NCI-H128 (cell line): Measurements from ENCODE around the gene TRMT5.

Source experiments
- DNase-seq: peaks from one replicate; lab custom pipeline; 2025; ENCODE audit not compliant: unreplicated experiment; lab: John Stamatoyannopoulos, UW

Gene TRMT5

DNA sequence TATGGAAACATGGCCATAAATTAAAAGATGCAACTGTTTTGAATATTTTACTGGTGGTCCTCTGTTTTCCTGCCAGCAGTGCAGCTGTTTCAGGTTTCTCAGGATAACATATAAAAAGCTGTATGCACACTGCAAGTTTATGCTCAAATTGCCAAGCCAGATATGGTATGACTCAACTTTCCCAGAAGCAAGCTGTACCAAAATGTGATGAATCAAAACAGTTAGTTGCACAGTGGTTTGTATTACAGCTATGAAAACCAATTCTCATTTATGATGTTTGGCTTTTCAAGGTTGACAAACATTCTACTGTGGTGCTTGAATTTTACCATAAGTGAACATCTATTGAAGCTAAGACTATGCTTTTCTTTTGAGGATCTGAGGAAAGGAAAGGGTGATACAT lies 15.5 kb downstream of the TRMT5 start:
- no peak for DNase-seq

DNA sequence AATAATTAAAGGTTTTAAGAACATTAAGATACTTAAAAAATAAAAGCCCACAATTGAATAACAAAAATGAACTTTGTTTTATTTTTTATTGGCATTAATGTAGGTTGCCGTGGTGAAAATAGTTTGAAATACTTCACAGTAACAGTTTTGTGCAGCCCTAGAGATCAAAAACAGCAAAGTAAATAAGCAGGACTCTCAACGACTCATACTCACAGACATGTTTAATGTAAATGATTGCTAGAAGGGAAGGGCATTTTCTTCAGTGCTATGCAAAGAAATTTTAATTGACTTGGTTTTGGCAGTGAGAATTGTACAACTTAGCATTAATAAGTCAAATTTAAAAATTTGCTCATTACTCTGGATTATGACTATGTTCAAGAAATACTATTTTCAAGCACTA lies 16.0 kb downstream of the TRMT5 start:
- DNase-seq = no peak

DNA sequence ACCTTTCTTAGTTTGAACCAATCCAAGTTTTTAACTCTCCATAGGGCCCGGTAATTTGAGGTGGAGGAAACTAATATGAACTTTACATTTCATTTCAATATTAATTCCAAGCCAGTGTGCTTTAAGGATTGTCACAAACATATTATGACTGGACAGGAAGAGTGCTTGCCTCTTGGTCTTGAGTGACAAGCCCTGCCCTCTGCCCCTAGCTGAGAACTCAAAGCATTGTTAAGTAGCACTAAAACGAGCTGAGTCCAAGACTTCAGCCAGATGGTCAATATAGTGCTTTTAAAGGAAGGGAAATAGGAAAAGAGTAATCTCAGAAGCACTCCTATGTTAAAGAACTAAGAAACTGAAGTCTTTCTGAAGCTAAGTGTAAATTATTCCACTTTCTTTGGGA lies 17.1 kb downstream of the TRMT5 start:
- no peak for DNase-seq

DNA sequence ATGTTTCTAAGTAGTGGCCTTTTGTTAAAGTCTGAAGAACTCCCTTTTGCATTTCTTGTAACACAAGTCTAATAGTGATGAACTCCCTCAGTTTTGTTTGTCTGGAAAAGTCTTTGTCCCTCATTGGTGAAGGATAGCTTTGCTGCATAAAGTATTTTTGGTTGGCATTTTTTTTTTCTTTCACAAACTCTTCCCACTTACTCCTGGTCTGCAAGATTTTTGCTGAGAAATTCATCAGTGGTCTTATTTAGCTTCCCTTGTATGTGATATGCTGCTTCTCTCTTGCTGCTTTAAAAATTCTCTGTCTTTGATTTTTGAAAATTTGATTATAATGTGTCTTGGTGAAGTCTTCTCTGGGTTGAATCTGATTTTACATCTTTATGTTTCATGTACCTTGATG lies 22.7 kb downstream of the TRMT5 start:
- no peak for DNase-seq

DNA sequence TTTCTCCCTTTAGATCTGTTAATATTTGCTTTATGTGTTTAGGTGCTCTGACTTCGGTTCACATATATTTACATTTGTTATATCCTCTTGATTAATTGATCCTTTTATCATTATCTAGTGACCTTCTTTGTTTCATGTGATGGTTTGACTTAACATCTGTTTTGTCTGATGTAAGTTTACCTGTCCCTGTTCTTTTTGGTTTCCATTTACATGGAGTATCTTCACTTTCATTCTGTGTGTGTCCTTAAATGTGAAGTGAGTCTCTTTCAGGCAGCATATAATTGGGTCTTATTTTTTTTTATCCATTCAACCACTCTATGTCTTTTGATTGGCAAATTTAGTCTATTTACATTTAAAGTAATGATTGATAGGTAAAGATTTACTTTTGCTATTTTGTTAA lies 24.2 kb downstream of the TRMT5 start:
- no peak for DNase-seq

DNA sequence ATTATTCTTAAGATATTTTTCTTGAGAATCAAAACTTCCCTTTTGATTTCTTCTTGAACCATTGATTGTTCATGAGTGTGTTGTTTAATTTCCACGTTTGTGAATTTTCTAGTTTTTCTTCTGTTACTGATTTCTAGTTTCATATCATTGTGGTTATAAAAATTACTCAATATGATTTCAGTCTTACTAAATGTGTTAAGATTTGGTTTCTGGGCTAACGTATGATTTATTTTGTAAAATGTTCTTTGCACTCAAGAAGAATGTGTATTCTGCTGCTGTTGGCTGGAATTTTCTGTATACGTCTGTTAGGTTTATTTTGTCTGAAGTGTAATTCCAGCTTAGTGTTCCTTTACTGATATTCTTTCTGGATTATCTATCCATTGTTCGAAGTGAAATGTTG lies 24.7 kb downstream of the TRMT5 start:
- no peak for DNase-seq

DNA sequence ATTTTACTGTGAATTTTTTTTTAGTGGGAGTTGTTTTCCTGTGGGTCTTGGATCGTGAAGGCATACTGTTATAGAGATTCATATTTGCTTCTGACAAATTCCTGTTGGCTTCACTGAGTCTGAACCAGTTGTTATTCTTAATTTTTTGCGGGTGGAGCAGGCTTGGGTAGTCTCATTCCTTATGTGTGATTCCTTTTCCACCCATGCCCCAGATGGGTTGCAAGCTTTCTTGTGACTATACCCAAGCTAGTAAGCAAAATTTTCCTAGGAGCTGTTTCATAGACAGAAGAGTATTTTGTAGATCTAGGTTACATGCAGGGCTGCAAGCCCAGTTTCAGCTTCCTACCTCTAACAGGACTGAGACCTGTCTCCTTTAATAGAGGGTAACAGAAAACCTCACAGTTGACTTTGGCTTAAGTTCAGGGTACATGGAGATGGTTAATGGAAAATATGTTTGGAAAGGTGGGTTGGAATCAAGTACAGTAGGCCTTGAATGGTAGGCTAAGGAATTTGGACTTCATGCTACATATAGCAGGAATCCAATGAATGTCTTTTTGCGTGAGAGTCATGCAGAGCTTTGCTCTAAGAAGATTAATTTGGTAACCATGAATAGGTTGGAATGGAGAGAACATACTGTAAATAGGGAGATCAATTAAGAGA lies 29.0 kb downstream of the TRMT5 start:
- DNase-seq = no peak

DNA sequence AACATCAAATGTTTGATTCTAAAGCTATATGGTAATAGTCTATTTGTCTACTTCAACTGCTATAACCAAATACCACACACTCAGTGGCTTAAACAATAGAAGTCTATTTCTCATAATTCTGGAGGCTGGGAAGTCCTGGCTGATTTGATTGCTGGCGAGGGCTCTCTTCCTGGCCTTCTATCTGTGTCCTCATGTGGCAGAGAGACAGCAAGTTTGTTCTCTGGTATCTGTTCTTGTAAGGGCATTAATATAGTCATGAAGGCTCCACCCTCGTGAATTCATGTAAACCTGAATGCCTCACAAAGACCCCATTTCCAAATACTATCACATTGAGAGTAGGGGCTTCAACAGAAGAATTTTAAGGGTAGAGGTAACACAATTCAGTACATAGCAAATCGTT lies 34.1 kb downstream of the TRMT5 start:
- DNase-seq = no peak

DNA sequence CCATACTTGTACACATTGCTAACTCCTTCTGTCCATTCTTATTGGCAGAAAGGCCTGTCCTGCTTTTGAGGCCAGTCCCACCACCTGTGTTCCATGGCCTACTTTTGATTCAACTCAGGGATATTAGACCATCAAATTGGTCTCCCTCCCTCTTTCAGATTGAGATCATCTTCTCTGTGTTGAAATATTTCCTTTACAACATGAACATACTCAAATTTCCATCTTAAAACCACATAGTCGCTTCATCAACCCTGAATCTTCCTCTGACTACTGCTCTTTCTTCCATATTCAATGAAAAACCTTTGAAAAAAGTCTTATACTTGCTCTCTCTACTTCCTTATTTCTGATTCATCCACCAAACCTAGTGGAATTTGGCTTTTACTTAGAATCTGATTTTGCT lies 34.9 kb downstream of the TRMT5 start:
- no peak for DNase-seq

DNA sequence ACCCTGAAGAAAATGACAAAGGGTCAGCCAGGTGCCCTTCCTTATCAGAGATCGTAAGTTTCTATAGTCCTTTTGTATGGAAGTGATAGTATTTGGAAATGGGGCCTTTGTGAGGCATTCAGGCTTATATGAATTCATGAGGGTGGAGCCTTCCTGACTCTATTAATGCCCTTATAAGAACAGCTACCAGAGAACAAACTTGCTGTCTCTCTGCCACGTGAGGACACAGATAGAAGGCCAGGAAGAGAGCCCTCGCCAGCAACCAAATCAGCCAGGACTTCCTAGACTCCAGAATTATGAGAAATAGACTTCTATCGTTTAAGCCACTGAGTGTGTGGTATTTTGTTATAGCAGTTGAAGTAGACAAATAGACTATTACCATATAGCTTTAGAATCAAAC lies 36.7 kb downstream of the TRMT5 start:
- no peak for DNase-seq

DNA sequence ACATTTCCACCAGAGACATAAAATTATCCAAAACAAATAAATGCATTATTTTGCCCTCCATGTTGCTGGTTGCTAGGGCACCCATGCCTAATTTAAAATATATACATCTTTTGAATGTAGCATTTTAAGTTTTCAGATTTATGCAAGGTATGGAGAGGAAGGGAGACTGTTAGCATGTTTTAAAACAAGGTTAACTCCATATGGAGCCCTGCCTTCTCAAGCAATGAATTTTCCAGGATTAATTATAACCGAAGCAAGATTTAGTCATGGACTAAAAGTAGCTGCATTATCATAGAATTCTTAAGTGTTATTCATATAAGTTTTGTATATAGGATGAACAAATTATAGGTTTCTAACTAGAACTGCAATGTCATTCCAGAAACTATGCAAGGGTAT lies 37.2 kb downstream of the TRMT5 start:
- DNase-seq = no peak

DNA sequence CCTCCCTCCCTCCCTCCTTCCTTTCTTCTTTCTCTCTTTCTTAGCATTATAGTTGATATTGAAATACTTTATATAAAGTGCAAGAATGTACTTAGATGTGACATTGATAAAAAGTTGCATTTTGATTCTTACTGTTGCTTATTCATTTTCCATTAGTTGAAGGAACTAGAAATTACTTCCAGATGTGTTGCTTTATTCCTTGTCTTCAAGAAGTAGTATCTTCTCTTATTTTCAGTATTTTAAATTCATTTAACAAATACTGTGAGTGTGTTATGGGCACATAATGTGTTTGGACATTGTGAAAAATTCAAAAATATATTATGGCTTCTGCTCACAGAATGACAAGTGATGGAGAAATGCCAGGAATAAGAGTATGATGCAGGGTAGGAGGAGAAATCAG lies 45.6 kb downstream of the TRMT5 start:
- DNase-seq = no peak

DNA sequence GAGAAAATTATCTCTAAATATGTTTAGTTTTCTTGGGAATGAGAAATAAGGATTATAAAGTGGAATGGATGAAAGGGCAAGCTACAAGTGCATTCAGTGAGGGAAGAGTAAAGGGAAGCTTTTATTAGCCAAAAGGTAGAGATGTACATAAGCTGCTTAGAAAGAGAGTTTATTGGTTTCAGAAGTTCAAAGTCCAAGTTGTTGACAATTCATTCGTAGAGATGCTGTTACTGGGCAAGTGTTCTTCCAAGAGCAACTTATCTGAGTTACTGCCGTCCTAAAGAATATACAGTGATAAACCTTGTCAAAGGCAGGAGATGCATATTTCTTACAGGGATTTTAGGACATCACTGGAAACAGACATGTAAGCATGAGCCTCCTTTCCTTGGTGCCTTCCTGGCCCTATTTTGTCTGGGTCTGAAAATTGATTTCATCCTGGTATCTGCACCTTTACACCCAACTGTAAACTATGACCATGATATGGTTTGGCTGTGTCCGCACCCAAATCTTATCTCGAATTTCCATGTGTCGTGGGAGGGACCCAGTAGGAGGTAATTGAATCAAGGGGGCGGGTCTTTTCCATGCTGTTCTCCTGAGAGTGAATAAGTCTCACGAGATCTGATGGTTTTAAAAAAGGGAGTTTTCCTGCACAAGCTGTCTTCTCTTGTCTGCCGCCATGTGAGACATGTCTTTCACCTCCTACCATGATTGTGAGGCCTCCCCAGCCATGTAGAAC lies 46.8 kb downstream of the TRMT5 start:
- no peak for DNase-seq

DNA sequence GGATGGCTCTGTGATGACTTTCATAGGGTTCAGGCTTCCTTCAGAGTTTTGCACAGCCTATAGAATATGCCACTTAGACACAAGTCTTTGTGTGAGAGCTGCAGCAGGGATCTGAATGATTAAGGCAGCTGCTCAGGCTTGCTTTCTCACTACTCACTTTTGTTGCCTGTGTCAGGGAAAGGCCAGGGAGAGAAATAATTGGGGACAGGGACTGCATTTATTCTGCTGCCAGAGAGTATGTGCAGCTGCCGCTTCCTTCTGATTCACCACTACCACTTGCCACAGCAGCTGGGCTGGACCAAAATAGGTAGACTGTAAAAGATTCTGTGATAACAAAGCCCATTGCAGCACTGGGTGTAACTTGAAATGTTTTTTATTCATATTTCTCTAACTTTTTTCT lies 49.7 kb downstream of the TRMT5 start:
- DNase-seq = no peak

DNA sequence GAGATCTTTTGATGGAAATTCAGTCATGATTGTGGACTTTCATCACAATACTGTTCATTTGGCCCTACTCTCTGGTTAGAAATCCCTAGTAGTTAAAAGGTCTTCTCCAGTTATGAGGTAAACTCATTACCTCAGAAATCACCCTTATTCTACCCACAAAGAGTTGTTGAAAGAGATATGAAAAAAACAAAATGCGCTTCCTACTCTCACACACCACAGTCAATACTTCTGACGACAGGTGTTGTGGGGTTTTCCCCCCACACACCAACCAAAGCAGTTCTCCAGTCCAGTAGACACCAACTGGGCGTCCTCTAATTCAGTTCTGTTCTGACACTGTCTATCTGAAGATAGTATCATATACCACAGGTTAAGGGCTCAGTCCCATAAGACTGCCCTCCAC lies 54.9 kb downstream of the TRMT5 start:
- DNase-seq = no peak

DNA sequence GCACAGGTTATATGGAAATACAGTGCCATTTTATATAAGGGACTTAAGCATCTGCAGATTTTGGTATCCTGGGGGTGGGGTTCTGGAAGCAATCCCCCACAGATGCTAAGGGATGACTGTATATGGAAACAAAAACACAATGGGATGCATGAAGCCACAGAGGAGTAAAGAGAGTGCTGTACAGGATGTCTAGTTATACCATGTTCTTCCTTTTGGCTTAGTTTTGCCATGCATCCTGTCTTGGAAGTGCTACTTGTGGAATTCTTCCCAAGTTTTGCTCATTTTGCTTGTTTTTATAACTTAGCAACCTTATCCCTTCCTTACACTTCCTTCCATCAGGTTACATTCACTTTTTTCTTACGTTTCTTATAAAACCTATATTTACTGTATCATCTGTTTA lies 55.6 kb downstream of the TRMT5 start:
- no peak for DNase-seq

DNA sequence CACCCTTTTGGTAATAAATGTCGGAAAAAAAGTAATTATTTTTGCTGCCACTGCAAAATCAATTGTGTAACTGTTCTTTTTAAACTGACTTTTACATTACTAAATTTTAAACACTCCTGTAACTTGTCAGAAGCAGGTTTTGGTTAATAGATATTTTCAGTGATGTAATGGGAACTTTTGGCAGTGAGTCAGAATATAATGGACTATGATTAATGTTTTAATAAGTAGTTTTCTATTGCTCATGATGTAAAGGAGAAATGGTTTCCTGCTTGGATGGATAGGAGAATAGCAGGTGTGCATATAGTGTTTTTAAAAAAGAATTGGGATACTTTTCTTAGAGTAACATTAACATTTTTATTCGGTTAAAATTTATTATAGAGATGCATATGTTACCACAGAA lies 58.8 kb downstream of the TRMT5 start:
- DNase-seq = no peak
